ENCODE measurements around the gene TGFBR3L.

The TGFBR3L gene

DNA sequence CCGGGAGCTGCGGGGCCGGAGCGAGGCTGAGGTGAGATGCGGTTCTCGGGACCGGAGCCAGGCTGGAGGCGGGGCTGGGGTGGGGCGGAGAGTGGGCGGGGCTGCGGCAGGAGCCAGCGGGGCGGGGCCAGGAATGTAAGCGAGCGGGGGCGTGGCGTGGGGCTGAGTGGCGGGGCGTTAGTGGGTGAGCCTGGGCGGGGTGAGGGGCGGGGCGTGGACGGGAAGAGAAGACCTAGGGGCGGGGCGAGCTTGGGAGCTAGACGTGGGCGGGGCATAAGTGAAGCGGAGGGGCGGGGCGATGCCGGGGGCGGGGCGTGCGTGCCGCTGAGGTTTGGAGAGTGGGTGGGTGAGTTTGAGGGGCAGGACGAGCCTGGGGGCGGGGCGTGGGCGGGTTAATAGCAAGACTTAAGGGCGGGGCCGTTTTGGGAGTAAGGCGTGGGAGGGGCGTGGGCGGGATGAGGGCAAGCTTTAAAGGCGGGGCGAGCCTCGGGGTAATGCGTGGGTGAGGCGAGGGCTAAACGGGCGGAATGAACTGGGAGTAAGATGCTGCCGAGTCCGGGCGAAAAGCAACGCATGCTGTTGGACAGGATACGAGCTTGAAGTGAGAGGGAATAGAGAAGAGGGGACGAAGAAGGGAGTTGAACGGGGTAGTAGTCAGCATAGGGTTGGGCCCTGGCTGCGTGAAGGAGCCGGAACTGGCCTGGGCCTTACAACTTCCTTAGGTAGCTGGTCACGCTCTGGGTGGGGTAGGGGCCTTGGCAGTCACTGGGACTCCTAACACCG lies 6.1 kb downstream of the TGFBR3L start (continued):
- no peak for TF ChIP-seq ZNF138 (tag by site-specific recombination; IDR thresholded peaks at IDR 0.05; ENCODE audit: borderline replicate concordance)
- peak; percentile 92 for TF ChIP-seq KLF9 (tag by site-specific recombination; IDR thresholded peaks at IDR 0.05; ENCODE audit: low read depth)
- TF ChIP-seq KLF7 (tag by site-specific recombination; IDR thresholded peaks at IDR 0.05; ENCODE audit: borderline replicate concordance): peak; percentile 23; the same call in 1 of the 2 replicates
- TF ChIP-seq WT1 (tag by site-specific recombination; IDR thresholded peaks at IDR 0.05): peak; percentile 53; the same call in 1 of the 2 replicates
- peak; percentile 100 for TF ChIP-seq ZFHX2 (tag by site-specific recombination; conservative IDR thresholded peaks at IDR 0.05)
- TF ChIP-seq ZNF114 (tag by site-specific recombination; IDR thresholded peaks at IDR 0.05): no peak
- peak; percentile 56 for TF ChIP-seq ZNF366 (tag by site-specific recombination; conservative IDR thresholded peaks at IDR 0.05)
- TF ChIP-seq ZNF561 (tag by site-specific recombination; IDR thresholded peaks at IDR 0.05; ENCODE audit: borderline replicate concordance): 0 out of 2 replicates have a peak, but pooled peaks have one; percentile 9
- peak; percentile 97 for TF ChIP-seq KLF1 (tag by site-specific recombination; IDR thresholded peaks at IDR 0.05)
- TF ChIP-seq ZNF214 (tag by site-specific recombination; IDR thresholded peaks at IDR 0.05; ENCODE audit: borderline replicate concordance): no peak
- TF ChIP-seq EGR2 (tag by site-specific recombination; IDR thresholded peaks at IDR 0.05; ENCODE audit: low read depth): peak; percentile 99
- TF ChIP-seq, protein P1, sequence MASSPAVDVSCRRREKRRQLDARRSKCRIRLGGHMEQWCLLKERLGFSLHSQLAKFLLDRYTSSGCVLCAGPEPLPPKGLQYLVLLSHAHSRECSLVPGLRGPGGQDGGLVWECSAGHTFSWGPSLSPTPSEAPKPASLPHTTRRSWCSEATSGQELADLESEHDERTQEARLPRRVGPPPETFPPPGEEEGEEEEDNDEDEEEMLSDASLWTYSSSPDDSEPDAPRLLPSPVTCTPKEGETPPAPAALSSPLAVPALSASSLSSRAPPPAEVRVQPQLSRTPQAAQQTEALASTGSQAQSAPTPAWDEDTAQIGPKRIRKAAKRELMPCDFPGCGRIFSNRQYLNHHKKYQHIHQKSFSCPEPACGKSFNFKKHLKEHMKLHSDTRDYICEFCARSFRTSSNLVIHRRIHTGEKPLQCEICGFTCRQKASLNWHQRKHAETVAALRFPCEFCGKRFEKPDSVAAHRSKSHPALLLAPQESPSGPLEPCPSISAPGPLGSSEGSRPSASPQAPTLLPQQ (tag by site-specific recombination; IDR thresholded peaks at IDR 0.05): peak; percentile 60; the same call in 1 of the 2 replicates
- TF ChIP-seq, protein P2, sequence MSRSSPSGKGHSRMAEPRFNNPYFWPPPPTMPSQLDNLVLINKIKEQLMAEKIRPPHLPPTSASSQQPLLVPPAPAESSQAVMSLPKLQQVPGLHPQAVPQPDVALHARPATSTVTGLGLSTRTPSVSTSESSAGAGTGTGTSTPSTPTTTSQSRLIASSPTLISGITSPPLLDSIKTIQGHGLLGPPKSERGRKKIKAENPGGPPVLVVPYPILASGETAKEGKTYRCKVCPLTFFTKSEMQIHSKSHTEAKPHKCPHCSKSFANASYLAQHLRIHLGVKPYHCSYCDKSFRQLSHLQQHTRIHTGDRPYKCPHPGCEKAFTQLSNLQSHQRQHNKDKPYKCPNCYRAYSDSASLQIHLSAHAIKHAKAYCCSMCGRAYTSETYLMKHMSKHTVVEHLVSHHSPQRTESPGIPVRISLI (tag by site-specific recombination; IDR thresholded peaks at IDR 0.05): no peak
- TF ChIP-seq GLIS1 (tag by site-specific recombination; IDR thresholded peaks at IDR 0.05): peak; percentile 67; the same call in 1 of the 2 replicates

DNA sequence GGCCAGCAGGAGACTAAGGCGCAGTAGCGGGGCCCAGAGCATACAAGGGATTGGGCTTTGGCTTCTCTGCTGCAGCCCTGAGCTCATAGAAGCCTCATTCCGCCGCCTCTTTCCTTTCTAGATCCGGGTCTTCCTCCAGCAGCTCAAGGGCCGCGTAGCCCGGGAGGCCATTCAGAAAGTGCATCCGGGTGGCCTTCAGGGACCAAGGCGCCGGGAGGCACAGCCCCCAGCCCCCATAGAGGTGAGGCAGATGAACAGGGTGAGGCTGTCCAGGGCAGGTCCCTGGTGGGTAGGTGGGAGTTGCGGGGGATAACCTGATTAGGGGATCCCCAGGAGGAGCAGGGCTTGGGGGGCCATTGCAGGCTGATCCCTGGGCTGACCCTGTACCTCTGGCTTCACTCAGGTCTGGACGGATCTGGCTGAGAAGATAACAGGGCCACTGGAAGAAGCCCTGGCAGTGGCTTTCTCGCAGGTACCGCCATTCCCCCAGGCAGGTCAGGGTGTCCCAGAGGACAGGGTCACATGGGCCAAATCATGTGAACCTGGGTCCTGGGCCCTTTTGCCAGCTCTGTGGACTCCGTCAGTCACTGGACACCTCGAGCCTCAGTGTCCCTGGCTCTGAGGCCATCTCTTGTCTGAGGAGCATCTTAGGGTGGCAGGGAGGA lies 6.8 kb downstream of the TGFBR3L start:
- no peak overlapping the region; the same call in 1 of the 2 replicates for H3K27ac ChIP-seq (ENCODE audit: extremely low read depth, low read depth, low read length)
- H3K36me3 ChIP-seq (ENCODE audit: control insufficient read depth in 2 of 2, insufficient read depth in 1 of 2, low read length in 2 of 2): peaks cover 0 to 15% of the 10 kb centered on the region in 2 experiments; a peak in 1 of 3 replicates
- peaks cover 6% of the 10 kb centered on the region for H3K4me1 ChIP-seq (ENCODE audit: control insufficient read depth, insufficient read depth, low read length)
- H3K9me3 ChIP-seq (ENCODE audit: control insufficient read depth, insufficient read depth, low read depth, low read length): no peaks in the 10 kb centered on the region
- H3K4me3 ChIP-seq (ENCODE audit: low read depth, low read length): peak overlapping the region; percentile 31
- CTCF ChIA-PET: interaction anchor here (0.8 to 3.1 kb wide), 6 partner anchors 8 to 68 kb away, joined by 3 to 25 read pairs (median 3); partner anchors contain the start of gene MAP2K7
- POLR2A ChIA-PET: interaction anchor here (0.6 to 3.5 kb wide), 12 partner anchors 8 to 822 kb away, joined by 3 to 36 read pairs (median 14); partner anchors contain the start of genes MAP2K7 and TIMM44
- TF ChIP-seq TRIM28 (IDR thresholded peaks at IDR 0.05; ENCODE audit: borderline replicate concordance, low read length) (no peak), REPIN1 (tag by site-specific recombination; IDR thresholded peaks at IDR 0.05; ENCODE audit: low read depth) (no peak), ZNF626 (tag by site-specific recombination; IDR thresholded peaks at IDR 0.05) (no peak), ZNF366 (tag by site-specific recombination; conservative IDR thresholded peaks at IDR 0.05) (0 out of 2 replicates have a peak, but pooled peaks have one; percentile 5), ZBTB1 (tag by site-specific recombination; IDR thresholded peaks at IDR 0.05) (no peak), ZNF423 (tag by site-specific recombination; IDR thresholded peaks at IDR 0.05) (no peak), ZFP3 (tag by site-specific recombination; IDR thresholded peaks at IDR 0.05; ENCODE audit: low read depth) (no peak), ZNF560 (tag by site-specific recombination; IDR thresholded peaks at IDR 0.05; ENCODE audit: borderline replicate concordance) (no peak), ZNF311 (tag by site-specific recombination; IDR thresholded peaks at IDR 0.05; ENCODE audit: borderline replicate concordance) (no peak), ZNF426 (tag by site-specific recombination; IDR thresholded peaks at IDR 0.05) (no peak), ZNF174 (tag by site-specific recombination; IDR thresholded peaks at IDR 0.05) (no peak), EGR2 (tag by site-specific recombination; IDR thresholded peaks at IDR 0.05; ENCODE audit: low read depth) (no peak), ZNF600 (tag by site-specific recombination; IDR thresholded peaks at IDR 0.05) (0 out of 2 replicates have a peak, but pooled peaks have one; percentile 32)
- TF ChIP-seq, protein P3, sequence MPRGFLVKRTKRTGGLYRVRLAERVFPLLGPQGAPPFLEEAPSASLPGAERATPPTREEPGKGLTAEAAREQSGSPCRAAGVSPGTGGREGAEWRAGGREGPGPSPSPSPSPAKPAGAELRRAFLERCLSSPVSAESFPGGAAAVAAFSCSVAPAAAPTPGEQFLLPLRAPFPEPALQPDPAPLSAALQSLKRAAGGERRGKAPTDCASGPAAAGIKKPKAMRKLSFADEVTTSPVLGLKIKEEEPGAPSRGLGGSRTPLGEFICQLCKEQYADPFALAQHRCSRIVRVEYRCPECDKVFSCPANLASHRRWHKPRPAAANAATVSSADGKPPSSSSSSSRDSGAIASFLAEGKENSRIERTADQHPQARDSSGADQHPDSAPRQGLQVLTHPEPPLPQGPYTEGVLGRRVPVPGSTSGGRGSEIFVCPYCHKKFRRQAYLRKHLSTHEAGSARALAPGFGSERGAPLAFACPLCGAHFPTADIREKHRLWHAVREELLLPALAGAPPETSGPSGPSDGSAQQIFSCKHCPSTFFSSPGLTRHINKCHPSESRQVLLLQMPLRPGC (tag by site-specific recombination; IDR thresholded peaks at IDR 0.05): no peak
- TF ChIP-seq, protein P4, sequence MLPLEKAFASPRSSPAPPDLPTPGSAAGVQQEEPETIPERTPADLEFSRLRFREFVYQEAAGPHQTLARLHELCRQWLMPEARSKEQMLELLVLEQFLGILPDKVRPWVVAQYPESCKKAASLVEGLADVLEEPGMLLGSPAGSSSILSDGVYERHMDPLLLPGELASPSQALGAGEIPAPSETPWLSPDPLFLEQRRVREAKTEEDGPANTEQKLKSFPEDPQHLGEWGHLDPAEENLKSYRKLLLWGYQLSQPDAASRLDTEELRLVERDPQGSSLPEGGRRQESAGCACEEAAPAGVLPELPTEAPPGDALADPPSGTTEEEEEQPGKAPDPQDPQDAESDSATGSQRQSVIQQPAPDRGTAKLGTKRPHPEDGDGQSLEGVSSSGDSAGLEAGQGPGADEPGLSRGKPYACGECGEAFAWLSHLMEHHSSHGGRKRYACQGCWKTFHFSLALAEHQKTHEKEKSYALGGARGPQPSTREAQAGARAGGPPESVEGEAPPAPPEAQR (tag by site-specific recombination; IDR thresholded peaks at IDR 0.05): no peak
- TF ChIP-seq, protein P5, sequence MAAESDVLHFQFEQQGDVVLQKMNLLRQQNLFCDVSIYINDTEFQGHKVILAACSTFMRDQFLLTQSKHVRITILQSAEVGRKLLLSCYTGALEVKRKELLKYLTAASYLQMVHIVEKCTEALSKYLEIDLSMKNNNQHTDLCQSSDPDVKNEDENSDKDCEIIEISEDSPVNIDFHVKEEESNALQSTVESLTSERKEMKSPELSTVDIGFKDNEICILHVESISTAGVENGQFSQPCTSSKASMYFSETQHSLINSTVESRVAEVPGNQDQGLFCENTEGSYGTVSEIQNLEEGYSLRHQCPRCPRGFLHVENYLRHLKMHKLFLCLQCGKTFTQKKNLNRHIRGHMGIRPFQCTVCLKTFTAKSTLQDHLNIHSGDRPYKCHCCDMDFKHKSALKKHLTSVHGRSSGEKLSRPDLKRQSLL (tag by site-specific recombination; IDR thresholded peaks at IDR 0.05): no peak
